Vagina (tissue), 2 donors: ENCODE measurements around the gene LIMCH1. TPM values are rescaled to one million over a fixed set of nuclear protein-coding genes. Genes with fewer than 3 reads are reported as not detected.

Source experiments
- DNase-seq, 2 donors: peaks; one replicate each; pipeline ENCODE4 v3.0.0-alpha.2; 2017; ENCODE audit errors: extremely low spot score in 2 of 2
- H3K27ac ChIP-seq: fragments of 200-600 bp; sonication (generic); one replicate; pipeline ENCODE4 v1.5.1; 2019
- H3K27me3 ChIP-seq: fragments of 200-600 bp; sonication (generic); one replicate; pipeline ENCODE4 v1.5.1; 2019
- H3K36me3 ChIP-seq, 2 donors: fragments of 200-600 bp; sonication (generic); one replicate each; pipeline ENCODE4 v1.5.1; 2017 to 2019
- H3K4me1 ChIP-seq: fragments of 200-600 bp; sonication (generic); one replicate; pipeline ENCODE4 v1.5.1; 2019
- H3K4me3 ChIP-seq, 2 donors: fragments of 200-600 bp; sonication (generic); 1 replicate in 1 of 2; 2 replicates in 1 of 2; pipeline ENCODE4 v1.5.1; 2016 to 2019
- H3K9me3 ChIP-seq: fragments of 200-600 bp; sonication (generic); one replicate; pipeline ENCODE4 v1.5.1; 2019
- CTCF ChIP-seq, 3 experiments: fragments of 450-650 bp in 2 of 3; fragments of 200-600 bp in 1 of 3; sonication (generic) in 1 of 3; IDR thresholded peaks; one replicate each; pipeline ENCODE4 v1.5.1; 2017 to 2019; ENCODE audit warnings: antibody characterized with exemption in 3 of 3, mild to moderate bottlenecking in 2 of 3, moderate library complexity in 2 of 3
- POLR2A ChIP-seq, 2 donors: fragments of 450-650 bp; IDR thresholded peaks; one replicate each; pipeline ENCODE4 v1.6.1; 2017; ENCODE audit warnings: antibody characterized with exemption in 2 of 2, mild to moderate bottlenecking in 2 of 2, moderate library complexity in 2 of 2
- POLR2AphosphoS5 ChIP-seq, 2 donors: sonication (generic); formaldehyde crosslinking; IDR thresholded peaks; one replicate each; pipeline ENCODE4 v1.9.0; 2017; ENCODE audit warnings: antibody characterized with exemption in 2 of 2, mild to moderate bottlenecking in 2 of 2, low read depth in 1 of 2; ENCODE audit not compliant: insufficient read depth in 1 of 2
- intact Hi-C: fragments of 100-400 bp; cut with DNase I; formaldehyde crosslinking; loops from one replicate; pipeline ENCODE4 v1.15.1; 2023
- total RNA-seq: library from RNA; depleted of rRNA; stranded (reverse); fragments of >200 nt; gene quantifications from one replicate; pipeline ENCODE4 v1.2.3, GENCODE V29; 2016

LIMCH1 gene
- total RNA-seq, 1 donor from 2014 or later: 17.9 TPM

GRCh38 chr4:41571422-41571821, 33.5 kb downstream of the LIMCH1 start:
- H3K27ac ChIP-seq: no peak overlapping the region
- peaks cover 10% of the 10 kb centered on the region for H3K4me1 ChIP-seq
- no peaks in the 10 kb centered on the region for H3K36me3 ChIP-seq
- no peaks in the 10 kb centered on the region for H3K9me3 ChIP-seq
- no peaks in the 10 kb centered on the region for H3K27me3 ChIP-seq
- TF ChIP-seq POLR2A (IDR thresholded peaks at IDR 0.05) (no peak), POLR2AphosphoS5 (IDR thresholded peaks at IDR 0.05; ENCODE audit: insufficient read depth in 1 of 2, low read depth in 1 of 2) (no peak), CTCF (IDR thresholded peaks at IDR 0.05) (no peak)
- intact Hi-C loops: no loop called here
- H3K4me3 ChIP-seq: no peak overlapping the region
- DNase-seq: no peak

- no peak overlapping the region for H3K27ac ChIP-seq
- no peak for DNase-seq
- intact Hi-C loops: no loop called here
Measured at GRCh38 chr4:41572516-41572915, 34.6 kb downstream of the LIMCH1 start.

GRCh38 chr4:41572956-41573355, 35.0 kb downstream of the LIMCH1 start:
- H3K4me3 ChIP-seq: peak overlapping the region in 1 of 2 donors; percentile 14
- H3K27me3 ChIP-seq: no peaks in the 10 kb centered on the region
- H3K36me3 ChIP-seq: no peaks in the 10 kb centered on the region
- peaks cover 10% of the 10 kb centered on the region for H3K4me1 ChIP-seq
- H3K9me3 ChIP-seq: no peaks in the 10 kb centered on the region
- no peak for DNase-seq
- intact Hi-C loops: no loop called here
- TF ChIP-seq POLR2AphosphoS5 (IDR thresholded peaks at IDR 0.05; ENCODE audit: insufficient read depth in 1 of 2, low read depth in 1 of 2) (no peak), CTCF (IDR thresholded peaks at IDR 0.05) (no peak), POLR2A (IDR thresholded peaks at IDR 0.05) (no peak)
- H3K27ac ChIP-seq: no peak overlapping the region

More at GRCh38 chr4:41572516-41572915, 34.6 kb downstream of the LIMCH1 start:
- Histone ChIP-seq H3K27me3 (no peaks in the 10 kb centered on the region), H3K4me3 (peak overlapping the region in 1 of 2 donors; percentile 14), H3K4me1 (peaks cover 10% of the 10 kb centered on the region), H3K9me3 (no peaks in the 10 kb centered on the region), H3K36me3 (no peaks in the 10 kb centered on the region)
- TF ChIP-seq CTCF (IDR thresholded peaks at IDR 0.05) (no peak), POLR2AphosphoS5 (IDR thresholded peaks at IDR 0.05; ENCODE audit: insufficient read depth in 1 of 2, low read depth in 1 of 2) (no peak), POLR2A (IDR thresholded peaks at IDR 0.05) (no peak)

- intact Hi-C loops: no loop called here
- Histone ChIP-seq H3K9me3 (no peaks in the 10 kb centered on the region), H3K36me3 (no peaks in the 10 kb centered on the region), H3K27me3 (no peaks in the 10 kb centered on the region), H3K4me3 (no peak overlapping the region), H3K4me1 (peaks cover 10% of the 10 kb centered on the region), H3K27ac (no peak overlapping the region)
- DNase-seq: no peak
- no peak for TF ChIP-seq POLR2A (IDR thresholded peaks at IDR 0.05)
- no peak for TF ChIP-seq CTCF (IDR thresholded peaks at IDR 0.05)
- no peak for TF ChIP-seq POLR2AphosphoS5 (IDR thresholded peaks at IDR 0.05; ENCODE audit: insufficient read depth in 1 of 2, low read depth in 1 of 2)
Measured at GRCh38 chr4:41573502-41574001, 35.6 kb downstream of the LIMCH1 start.

GRCh38 chr4:41575207-41575606, 37.2 kb downstream of the LIMCH1 start:
- Histone ChIP-seq H3K4me3 (no peak overlapping the region), H3K27me3 (no peaks in the 10 kb centered on the region), H3K9me3 (no peaks in the 10 kb centered on the region), H3K27ac (no peak overlapping the region), H3K36me3 (no peaks in the 10 kb centered on the region), H3K4me1 (peaks cover 10% of the 10 kb centered on the region)
- no peak for DNase-seq
- intact Hi-C loops: no loop called here
- TF ChIP-seq CTCF (IDR thresholded peaks at IDR 0.05) (no peak), POLR2AphosphoS5 (IDR thresholded peaks at IDR 0.05; ENCODE audit: insufficient read depth in 1 of 2, low read depth in 1 of 2) (peak in 1 of 2 donors; percentile 31), POLR2A (IDR thresholded peaks at IDR 0.05) (no peak)
